ENCODE results near the gene IGFBP7.

The IGFBP7 gene

GRCh38 chr4:57154926-57155325, 44.7 kb upstream of the IGFBP7 start:
- no peak for TF ChIP-seq CTCF (conservative IDR thresholded peaks at IDR 0.05; ENCODE audit: low read depth, low read length)
- no peak for DNase-seq (ENCODE audit: low read depth)
- no peak overlapping the region for H3K4me3 ChIP-seq (ENCODE audit: low read depth, low read length)

- no peak overlapping the region for H3K4me3 ChIP-seq (ENCODE audit: low read depth, low read length)
- no peak for TF ChIP-seq CTCF (conservative IDR thresholded peaks at IDR 0.05; ENCODE audit: low read depth, low read length)
- DNase-seq (ENCODE audit: low read depth): no peak
Observed at GRCh38 chr4:57154191-57154590, 44.0 kb upstream of the IGFBP7 start.

GRCh38 chr4:57153207-57153606, 43.0 kb upstream of the IGFBP7 start:
- DNase-seq (ENCODE audit: low read depth): no peak
- H3K4me3 ChIP-seq (ENCODE audit: low read depth, low read length): no peak overlapping the region
- TF ChIP-seq CTCF (conservative IDR thresholded peaks at IDR 0.05; ENCODE audit: low read depth, low read length): no peak

- H3K4me3 ChIP-seq (ENCODE audit: low read depth, low read length): no peak overlapping the region
- TF ChIP-seq CTCF (conservative IDR thresholded peaks at IDR 0.05; ENCODE audit: low read depth, low read length): no peak
- no peak for DNase-seq (ENCODE audit: low read depth)
Observed at GRCh38 chr4:57151481-57151880, 41.3 kb upstream of the IGFBP7 start.

- H3K4me3 ChIP-seq (ENCODE audit: low read depth, low read length): no peak overlapping the region
- no peak for TF ChIP-seq CTCF (conservative IDR thresholded peaks at IDR 0.05; ENCODE audit: low read depth, low read length)
- DNase-seq (ENCODE audit: low read depth): no peak
Observed at GRCh38 chr4:57149833-57150232, 39.6 kb upstream of the IGFBP7 start.

GRCh38 chr4:57148831-57149505, 38.8 kb upstream of the IGFBP7 start:
- TF ChIP-seq CTCF (conservative IDR thresholded peaks at IDR 0.05; ENCODE audit: low read depth, low read length): no peak
- peak; percentile 68 for DNase-seq (ENCODE audit: low read depth)
- no peak overlapping the region for H3K4me3 ChIP-seq (ENCODE audit: low read depth, low read length)

GRCh38 chr4:57148177-57148576, 38.0 kb upstream of the IGFBP7 start:
- no peak for DNase-seq (ENCODE audit: low read depth)
- no peak for TF ChIP-seq CTCF (conservative IDR thresholded peaks at IDR 0.05; ENCODE audit: low read depth, low read length)
- no peak overlapping the region for H3K4me3 ChIP-seq (ENCODE audit: low read depth, low read length)

Measured in choroid plexus epithelial cell (primary cell).